ENCODE measurements around the gene DUSP22.

- no peak for TF ChIP-seq CTCF (IDR thresholded peaks at IDR 0.05)
- no peak for TF ChIP-seq POLR2AphosphoS5 (IDR thresholded peaks at IDR 0.05)
- TF ChIP-seq POLR2A (IDR thresholded peaks at IDR 0.05): no peak
- no peak for TF ChIP-seq EP300 (IDR thresholded peaks at IDR 0.05)
Observed at GRCh38 chr6:385614-386013, 93.3 kb downstream of the DUSP22 start.

Data from suprapubic skin (tissue), 4 donors.